Measurements from ENCODE around the gene SLC6A19.

GRCh38 chr5:1180096-1180495, 21.3 kb upstream of the SLC6A19 start:
- TF ChIP-seq POLR2A (IDR thresholded peaks at IDR 0.05; ENCODE audit: low read length) (no peak), GATA1 (IDR thresholded peaks at IDR 0.05; ENCODE audit: low read depth, low read length) (no peak)

All from erythroblast (primary cell).